Upper lobe of left lung (tissue), 6 donors: ENCODE data around the gene EXOC4. TPM values are rescaled to one million over a fixed set of nuclear protein-coding genes. Genes with fewer than 3 reads are reported as not detected.

Experiments used
- ATAC-seq, 2 donors: fragments of 200-7000 bp; cut with Tn5 transposase; one replicate each; pipeline ENCODE4 v1.9.1; 2022; ENCODE audit warnings: mild to moderate bottlenecking in 2 of 2, moderate library complexity in 2 of 2; ENCODE audit not compliant: low FRiP score in 2 of 2
- DNase-seq, 2 donors: peaks; one replicate each; pipeline ENCODE4 v3.0.0-alpha.2; 2019 to 2020
- H3K27ac ChIP-seq, 4 donors: fragments of 200-600 bp; sonication (generic); one replicate each; pipeline ENCODE4 v1.5.1; 2016 to 2019
- H3K27me3 ChIP-seq, 4 donors: fragments of 200-600 bp; sonication (generic); one replicate each; pipeline ENCODE4 v1.5.1; 2017 to 2019
- H3K36me3 ChIP-seq, 4 donors: fragments of 200-600 bp; sonication (generic); one replicate each; pipeline ENCODE4 v1.5.1; 2016 to 2019
- H3K4me1 ChIP-seq, 4 donors: fragments of 200-600 bp; sonication (generic); one replicate each; pipeline ENCODE4 v1.5.1; 2018 to 2019
- H3K4me3 ChIP-seq, 4 donors: fragments of 200-600 bp; sonication (generic); one replicate each; pipeline ENCODE4 v1.5.1; 2017 to 2019; ENCODE audit warnings: mild to moderate bottlenecking in 2 of 4, moderate library complexity in 1 of 4
- H3K9me3 ChIP-seq, 4 donors: fragments of 200-600 bp; sonication (generic); one replicate each; pipeline ENCODE4 v1.5.1; 2018 to 2019
- CTCF ChIP-seq, 6 experiments: fragments of 450-650 bp in 4 of 6; fragments of 200-600 bp in 2 of 6; sonication (generic) in 2 of 6; IDR thresholded peaks; one replicate each; pipeline ENCODE4 v1.5.1; 2016 to 2019; ENCODE audit warnings: antibody characterized with exemption in 6 of 6
- EP300 ChIP-seq, 4 donors: sonication (generic); formaldehyde crosslinking; IDR thresholded peaks; one replicate each; pipeline ENCODE4 v1.5.1; 2017; ENCODE audit warnings: antibody characterized with exemption in 4 of 4, control low read depth in 2 of 4
- POLR2A ChIP-seq, 4 donors: fragments of 450-650 bp; IDR thresholded peaks; one replicate each; pipeline ENCODE4 v1.5.1; 2016 to 2017; ENCODE audit warnings: antibody characterized with exemption in 4 of 4, mild to moderate bottlenecking in 2 of 4
- POLR2AphosphoS5 ChIP-seq, 2 donors: sonication (generic); formaldehyde crosslinking; IDR thresholded peaks; one replicate each; pipeline ENCODE4 v1.5.1; 2017; ENCODE audit warnings: antibody characterized with exemption in 2 of 2
- WGBS, 2 donors: methylation state at CpG; one replicate each; pipeline ENCODE4 v1.1.5; 2017 to 2018; 5-methylcytosine and 5-hydroxymethylcytosine counted together
- total RNA-seq, 6 donors: library from RNA; depleted of rRNA in 4 of 6; stranded (reverse); fragments of >200 nt in 4 of 6; gene quantifications; one replicate each; pipeline versions ENCODE4 v1.1.0 to v1.2.1, GENCODE V29; 2016 to 2021
- donor health status: DM: no; HTN: no; CAD: no; lungs with moderate emphysema.
- donor health status: DM: no; HTN: yes; CAD: no; lungs with severe emphysema.

The EXOC4 gene
- total RNA-seq, 6 donors from 2014 or later: 56.3 to 325 (median 99.4) TPM

GRCh38 chr7:133697585-133697984 lies 444.7 kb downstream of the EXOC4 start:
- WGBS, 2 donors: 91 to 96% methylated on average over 4 of the region's 4 CpGs

GRCh38 chr7:133698127-133698526 lies 445.2 kb downstream of the EXOC4 start:
- no peak overlapping the region for H3K4me3 ChIP-seq
- TF ChIP-seq EP300 (IDR thresholded peaks at IDR 0.05): no peak
- TF ChIP-seq CTCF (IDR thresholded peaks at IDR 0.05): no peak
- TF ChIP-seq POLR2A (IDR thresholded peaks at IDR 0.05): no peak
- no peak for TF ChIP-seq POLR2AphosphoS5 (IDR thresholded peaks at IDR 0.05)
- no peaks in the 10 kb centered on the region for H3K27me3 ChIP-seq
- H3K27ac ChIP-seq: no peak overlapping the region
- ATAC-seq (no peak), DNase-seq (no peak)
- H3K4me1 ChIP-seq: peaks cover 0 to 4% (median 0%) of the 10 kb centered on the region in 4 donors
- WGBS, 2 donors: 86 to 90% methylated on average over 6 of the region's 6 CpGs
- H3K9me3 ChIP-seq: no peaks in the 10 kb centered on the region
- no peaks in the 10 kb centered on the region for H3K36me3 ChIP-seq

More at GRCh38 chr7:133697585-133697984, 444.7 kb downstream of the EXOC4 start:
- peaks cover 0 to 4% (median 0%) of the 10 kb centered on the region in 4 donors for H3K4me1 ChIP-seq
- ATAC-seq: no peak
- DNase-seq: no peak
- H3K4me3 ChIP-seq: no peak overlapping the region
- TF ChIP-seq CTCF (IDR thresholded peaks at IDR 0.05) (no peak), POLR2AphosphoS5 (IDR thresholded peaks at IDR 0.05) (no peak), POLR2A (IDR thresholded peaks at IDR 0.05) (no peak), EP300 (IDR thresholded peaks at IDR 0.05) (no peak)
- no peaks in the 10 kb centered on the region for H3K27me3 ChIP-seq
- H3K27ac ChIP-seq: no peak overlapping the region
- H3K36me3 ChIP-seq: no peaks in the 10 kb centered on the region
- no peaks in the 10 kb centered on the region for H3K9me3 ChIP-seq

- Histone ChIP-seq H3K36me3 (no peaks in the 10 kb centered on the region), H3K27ac (no peak overlapping the region), H3K27me3 (no peaks in the 10 kb centered on the region), H3K4me1 (peaks cover 0 to 4% (median 0%) of the 10 kb centered on the region in 4 donors), H3K9me3 (no peaks in the 10 kb centered on the region), H3K4me3 (no peak overlapping the region)
- 82 to 94% methylated on average over 4 of the region's 4 CpGs for WGBS, 2 donors
- TF ChIP-seq POLR2AphosphoS5 (IDR thresholded peaks at IDR 0.05) (no peak), CTCF (IDR thresholded peaks at IDR 0.05) (no peak), EP300 (IDR thresholded peaks at IDR 0.05) (no peak), POLR2A (IDR thresholded peaks at IDR 0.05) (no peak)
- DNase-seq (no peak), ATAC-seq (no peak)
Observed at GRCh38 chr7:133699386-133699785, 446.5 kb downstream of the EXOC4 start.

GRCh38 chr7:133702078-133702477 lies 449.2 kb downstream of the EXOC4 start:
- no peaks in the 10 kb centered on the region for H3K9me3 ChIP-seq
- no peak overlapping the region for H3K4me3 ChIP-seq
- 76 to 79% methylated on average over 6 to 7 of the region's 7 CpGs for WGBS, 2 donors
- no peaks in the 10 kb centered on the region for H3K36me3 ChIP-seq
- DNase-seq (no peak), ATAC-seq (no peak)
- H3K27ac ChIP-seq: no peak overlapping the region
- H3K4me1 ChIP-seq: no peaks in the 10 kb centered on the region
- H3K27me3 ChIP-seq: no peaks in the 10 kb centered on the region
- no peak for TF ChIP-seq POLR2A (IDR thresholded peaks at IDR 0.05)

GRCh38 chr7:133702960-133703359 lies 450.1 kb downstream of the EXOC4 start:
- WGBS, 2 donors: 50 to 96% methylated on average over 2 of the region's 2 CpGs
- H3K4me1 ChIP-seq: no peaks in the 10 kb centered on the region
- no peaks in the 10 kb centered on the region for H3K9me3 ChIP-seq
- DNase-seq (no peak), ATAC-seq (no peak)
- H3K27me3 ChIP-seq: no peaks in the 10 kb centered on the region
- H3K36me3 ChIP-seq: no peaks in the 10 kb centered on the region
- TF ChIP-seq CTCF (IDR thresholded peaks at IDR 0.05) (no peak), EP300 (IDR thresholded peaks at IDR 0.05) (no peak), POLR2A (IDR thresholded peaks at IDR 0.05) (no peak), POLR2AphosphoS5 (IDR thresholded peaks at IDR 0.05) (no peak)
- no peak overlapping the region for H3K27ac ChIP-seq
- H3K4me3 ChIP-seq: no peak overlapping the region
